Testis (tissue), 3 donors: ENCODE results near the gene TMEM183A. TPM values are rescaled to one million over a fixed set of nuclear protein-coding genes. Genes with fewer than 3 reads are reported as not detected.
"Not testable (repeated sequence)": the region's sequence is repeated elsewhere in the genome, so short reads cannot be mapped to it uniquely, and the experiment has no call there.

Experiments used
- DNase-seq: peaks from one replicate; pipeline ENCODE4 v3.0.0-alpha.2; 2019
- H3K27ac ChIP-seq, 2 donors: fragments of 200-600 bp; sonication (generic); one replicate each; pipeline ENCODE4 v1.5.1; 2019
- H3K27me3 ChIP-seq: fragments of 200-600 bp; sonication (generic); one replicate; pipeline ENCODE4 v1.5.1; 2019
- H3K36me3 ChIP-seq: fragments of 200-600 bp; sonication (generic); one replicate; pipeline ENCODE4 v1.5.1; 2017; ENCODE audit warnings: low read depth; ENCODE audit errors: missing control alignments
- H3K4me1 ChIP-seq: fragments of 200-600 bp; sonication (generic); one replicate; pipeline ENCODE4 v1.5.1; 2019
- H3K4me3 ChIP-seq, 2 donors: fragments of 200-600 bp; sonication (generic); one replicate each; pipeline ENCODE4 v1.5.1; 2017 to 2019
- H3K9me3 ChIP-seq: fragments of 200-600 bp; sonication (generic); one replicate; pipeline ENCODE4 v1.5.1; 2017
- POLR2A ChIP-seq: fragments of 450-650 bp; IDR thresholded peaks from one replicate; pipeline ENCODE4 v1.6.1; 2017; ENCODE audit warnings: antibody characterized with exemption, mild to moderate bottlenecking, moderate library complexity
- WGBS, 2 donors: methylation state at CpG; one replicate each; pipeline ENCODE4 v1.1.5; 2018; 5-methylcytosine and 5-hydroxymethylcytosine counted together
- intact Hi-C: fragments of 100-400 bp; cut with DNase I; formaldehyde crosslinking; loops from one replicate; pipeline ENCODE4 v1.15.1; 2023; ENCODE audit warnings: low total_unique reads
- polyA plus RNA-seq: library from polyadenylated mRNA; stranded (reverse); fragments of 350-450 nt; fragmentation: Illumina TruSeq; extraction: RNeasy Lipid Tissue Mini Kit (QIAGEN cat#74804); gene quantifications from one replicate; pipeline ENCODE4 v1.2.3, GENCODE V29; 2014; ENCODE audit warnings: low read depth, low replicate concordance; ENCODE audit not compliant: insufficient read depth
- total RNA-seq, 2 donors: library from RNA; depleted of rRNA; stranded (reverse); fragments of >200 nt; gene quantifications; one replicate each; pipeline ENCODE4 v1.2.3, GENCODE V29; 2016
- TF ChIP-seq, protein P1 (sequence below), 3 experiments: fragments of 450-650 bp in 2 of 3; fragments of 200-600 bp in 1 of 3; sonication (generic) in 1 of 3; IDR thresholded peaks; one replicate each; pipeline ENCODE4 v1.5.1; 2016 to 2019; ENCODE audit warnings: antibody characterized with exemption in 3 of 3, mild to moderate bottlenecking in 2 of 3, moderate library complexity in 1 of 3

Gene TMEM183A
- total and polyA plus RNA-seq, 3 donors from 2014 or later, result 114 to 135 (median 129) TPM

DNA sequence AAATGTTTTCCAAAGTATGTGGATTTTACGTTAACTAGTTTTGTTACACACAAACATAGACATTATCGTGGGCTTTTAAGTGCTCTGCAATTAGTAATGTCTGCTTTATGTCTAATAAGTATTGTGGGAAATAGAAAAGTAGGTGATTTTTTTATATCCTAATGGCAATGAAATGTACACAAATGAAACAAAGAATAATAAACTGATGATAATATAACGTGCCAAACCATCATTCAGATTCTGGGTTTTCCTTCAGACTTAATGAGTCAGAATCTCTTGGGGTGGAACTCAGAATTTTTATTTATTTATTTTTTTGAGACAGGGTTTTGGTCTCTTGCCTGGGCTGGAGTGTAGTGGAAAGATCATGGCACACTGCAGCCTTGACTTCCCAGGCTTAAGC is 2.0 kb downstream of the TMEM183A start:
- WGBS, 2 donors, result 80 to 87% methylated on average over 3 of the region's 3 CpGs
- H3K27me3 ChIP-seq, result no peaks in the 10 kb centered on the region
- TF ChIP-seq, protein P1, sequence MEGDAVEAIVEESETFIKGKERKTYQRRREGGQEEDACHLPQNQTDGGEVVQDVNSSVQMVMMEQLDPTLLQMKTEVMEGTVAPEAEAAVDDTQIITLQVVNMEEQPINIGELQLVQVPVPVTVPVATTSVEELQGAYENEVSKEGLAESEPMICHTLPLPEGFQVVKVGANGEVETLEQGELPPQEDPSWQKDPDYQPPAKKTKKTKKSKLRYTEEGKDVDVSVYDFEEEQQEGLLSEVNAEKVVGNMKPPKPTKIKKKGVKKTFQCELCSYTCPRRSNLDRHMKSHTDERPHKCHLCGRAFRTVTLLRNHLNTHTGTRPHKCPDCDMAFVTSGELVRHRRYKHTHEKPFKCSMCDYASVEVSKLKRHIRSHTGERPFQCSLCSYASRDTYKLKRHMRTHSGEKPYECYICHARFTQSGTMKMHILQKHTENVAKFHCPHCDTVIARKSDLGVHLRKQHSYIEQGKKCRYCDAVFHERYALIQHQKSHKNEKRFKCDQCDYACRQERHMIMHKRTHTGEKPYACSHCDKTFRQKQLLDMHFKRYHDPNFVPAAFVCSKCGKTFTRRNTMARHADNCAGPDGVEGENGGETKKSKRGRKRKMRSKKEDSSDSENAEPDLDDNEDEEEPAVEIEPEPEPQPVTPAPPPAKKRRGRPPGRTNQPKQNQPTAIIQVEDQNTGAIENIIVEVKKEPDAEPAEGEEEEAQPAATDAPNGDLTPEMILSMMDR (IDR thresholded peaks at IDR 0.05), result no peak
- no peak for TF ChIP-seq POLR2A
- H3K27ac ChIP-seq, result no peak overlapping the region
- intact Hi-C loops, result no loop called here
- DNase-seq, result no peak
- H3K36me3 ChIP-seq, result no peaks in the 10 kb centered on the region
- no peaks in the 10 kb centered on the region for H3K9me3 ChIP-seq
- no peak overlapping the region for H3K4me3 ChIP-seq
- H3K4me1 ChIP-seq, result peaks cover 28% of the 10 kb centered on the region

DNA sequence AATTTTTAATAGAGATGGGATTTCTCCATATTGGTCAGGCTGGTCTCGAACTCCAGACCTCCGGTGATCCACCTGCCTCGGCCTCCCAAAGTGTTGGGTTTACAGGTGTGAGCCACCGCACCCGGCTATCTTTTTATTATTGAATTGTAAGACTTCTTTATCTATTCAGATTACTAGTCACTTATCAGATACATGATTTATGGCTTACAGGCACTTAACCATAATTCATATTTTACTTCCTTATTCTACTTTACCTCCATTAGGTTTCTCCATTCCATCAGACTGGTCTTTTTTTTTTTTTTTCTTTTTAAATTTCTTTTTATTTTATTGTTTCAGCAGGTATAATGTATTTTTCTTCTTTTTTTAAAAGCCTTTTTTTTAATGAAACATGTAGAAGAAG is 4.4 kb downstream of the TMEM183A start:
- no peaks in the 10 kb centered on the region for H3K9me3 ChIP-seq
- no peak overlapping the region for H3K4me3 ChIP-seq
- no peaks in the 10 kb centered on the region for H3K27me3 ChIP-seq
- no peak for DNase-seq
- TF ChIP-seq, protein P1 (IDR thresholded peaks at IDR 0.05), result no peak
- no peak for TF ChIP-seq POLR2A
- H3K36me3 ChIP-seq, result no peaks in the 10 kb centered on the region
- intact Hi-C loops, result no loop called here
- H3K27ac ChIP-seq, result no peak overlapping the region
- H3K4me1 ChIP-seq, result peaks cover 9% of the 10 kb centered on the region
- WGBS, 2 donors, result 95 to 100% methylated on average over 5 of the region's 5 CpGs

DNA sequence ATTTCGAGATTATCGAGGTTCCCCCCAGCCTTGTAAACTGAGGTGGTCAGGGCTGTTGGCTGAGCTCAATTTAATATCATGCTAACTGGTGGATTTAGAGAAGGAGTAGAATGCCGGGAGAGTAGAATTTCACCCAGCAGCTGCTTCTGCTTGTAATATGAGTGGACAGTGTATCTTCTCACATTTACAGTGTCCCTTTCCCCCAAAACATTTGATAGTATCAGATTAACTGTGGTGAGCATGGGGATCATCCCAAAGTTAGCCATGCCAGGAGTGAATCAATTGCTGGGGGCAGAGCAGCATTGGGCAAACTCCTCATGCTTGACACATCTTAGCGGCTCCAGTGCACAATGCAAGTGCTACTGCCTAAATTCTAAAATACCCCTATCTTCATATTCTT is 9.9 kb downstream of the TMEM183A start:
- no peaks in the 10 kb centered on the region for H3K4me1 ChIP-seq
- no peaks in the 10 kb centered on the region for H3K36me3 ChIP-seq
- H3K27me3 ChIP-seq, result no peaks in the 10 kb centered on the region
- DNase-seq, result no peak
- intact Hi-C loops, result no loop called here
- no peak overlapping the region for H3K4me3 ChIP-seq
- H3K9me3 ChIP-seq, result no peaks in the 10 kb centered on the region
- WGBS, 2 donors, result 94 to 96% methylated on average over 4 of the region's 4 CpGs
- TF ChIP-seq, protein P1 (IDR thresholded peaks at IDR 0.05), result no peak
- TF ChIP-seq POLR2A, result no peak
- no peak overlapping the region for H3K27ac ChIP-seq

DNA sequence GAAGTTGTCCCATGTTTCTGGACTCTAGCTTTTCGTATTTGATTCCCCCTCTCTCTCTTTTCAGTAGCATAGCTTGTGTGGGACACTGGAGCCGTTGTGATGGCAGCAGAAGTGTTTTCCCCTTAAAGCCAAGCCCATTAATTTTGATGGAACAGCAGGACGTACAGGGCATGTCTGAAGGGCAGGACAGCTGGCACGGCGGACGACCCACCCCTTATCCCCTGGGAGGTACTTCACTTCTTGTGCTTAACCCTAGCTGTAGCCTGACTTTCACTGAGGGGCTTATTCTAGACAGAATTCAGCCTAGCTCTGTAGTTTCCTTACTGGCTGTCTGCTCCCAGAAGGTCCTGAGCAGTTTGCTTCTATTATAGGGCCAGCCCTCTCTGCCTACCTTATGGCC is 10.5 kb downstream of the TMEM183A start:
- no peak overlapping the region for H3K4me3 ChIP-seq
- 86 to 96% methylated on average over 6 of the region's 6 CpGs for WGBS, 2 donors
- intact Hi-C loops, result no loop called here
- no peaks in the 10 kb centered on the region for H3K27me3 ChIP-seq
- DNase-seq, result no peak
- H3K27ac ChIP-seq, result no peak overlapping the region
- no peaks in the 10 kb centered on the region for H3K9me3 ChIP-seq
- no peaks in the 10 kb centered on the region for H3K4me1 ChIP-seq
- H3K36me3 ChIP-seq, result no peaks in the 10 kb centered on the region
- TF ChIP-seq POLR2A, result no peak
- TF ChIP-seq, protein P1 (IDR thresholded peaks at IDR 0.05), result no peak

DNA sequence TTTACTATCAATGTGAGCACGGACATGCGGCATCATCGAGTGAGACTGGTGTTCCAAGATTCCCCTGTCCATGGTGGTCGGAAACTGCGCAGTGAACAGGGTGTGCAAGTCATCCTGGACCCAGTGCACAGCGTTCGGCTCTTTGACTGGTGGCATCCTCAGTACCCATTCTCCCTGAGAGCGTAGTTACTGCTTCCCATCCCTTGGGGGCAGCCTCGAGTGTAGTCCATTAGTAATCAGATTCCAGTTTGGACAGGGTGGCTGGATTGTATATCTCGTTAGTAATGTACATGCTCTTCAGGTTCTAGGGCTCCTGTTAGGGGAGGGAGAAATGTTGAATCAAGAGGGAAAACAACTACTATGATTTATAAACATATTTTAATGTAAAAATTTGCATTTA is 15.7 kb downstream of the TMEM183A start:
- H3K27ac ChIP-seq, intact Hi-C loops, DNase-seq, H3K36me3 ChIP-seq, H3K27me3 ChIP-seq, H3K9me3 ChIP-seq, H3K4me3 ChIP-seq: not testable (repeated sequence)
- whole genome bisulfite sequencing, 2 donors, result 84 to 87% methylated on average over 4 to 8 of the region's 10 CpGs
- H3K4me1 ChIP-seq, result peaks cover 14% of the 10 kb centered on the region
